ENCODE results near the gene GNAO1. TPM values are rescaled to one million over a fixed set of nuclear protein-coding genes. Genes with fewer than 3 reads are reported as not detected.

GNAO1 gene
- polyA plus RNA-seq, 1 donor from 2014 or later: 31.5 TPM

- Histone ChIP-seq H3K36me3 (ENCODE audit: insufficient read depth, low read length) (peaks cover 8% of the 10 kb centered on the region), H4K20me1 (ENCODE audit: insufficient read depth) (no peaks in the 10 kb centered on the region), H3K27ac (ENCODE audit: low read length) (no peak overlapping the region), H2AFZ (ENCODE audit: low read depth, low read length) (no peak overlapping the region), H3K9me2 (ENCODE audit: insufficient read depth, low read length) (no peaks in the 10 kb centered on the region), H3K9ac (ENCODE audit: low read length) (no peak overlapping the region), H3K4me2 (ENCODE audit: low read length) (no peak overlapping the region), H3F3A (ENCODE audit: insufficient read depth, low read length, poor library complexity, severe bottlenecking) (no peaks in the 10 kb centered on the region), H3K27me3 (ENCODE audit: insufficient read depth, low read depth, low read length) (no peaks in the 10 kb centered on the region), H3K79me2 (replicated peaks; ENCODE audit: insufficient read depth, low read length) (no peaks in the 10 kb centered on the region), H3K4me3 (ENCODE audit: low read length) (no peak overlapping the region), H3K9me3 (ENCODE audit: low read length) (no peaks in the 10 kb centered on the region)
- TF ChIP-seq REST (IDR thresholded peaks at IDR 0.05; ENCODE audit: borderline replicate concordance): no peak
- no peak for TF ChIP-seq SMC3 (conservative IDR thresholded peaks at IDR 0.05; ENCODE audit: poor library complexity)
- no peak for TF ChIP-seq RAD21 (conservative IDR thresholded peaks at IDR 0.05)
- no peak for TF ChIP-seq POLR2AphosphoS5 (IDR thresholded peaks at IDR 0.05)
- no peak for TF ChIP-seq EP300 (conservative IDR thresholded peaks at IDR 0.05; ENCODE audit: poor library complexity, severe bottlenecking)
- TF ChIP-seq CTCF (IDR thresholded peaks at IDR 0.05; ENCODE audit: poor library complexity, severe bottlenecking): no peak
- TF ChIP-seq TAF1 (IDR thresholded peaks at IDR 0.05; ENCODE audit: low read depth): no peak
- no peak for TF ChIP-seq MXI1 (conservative IDR thresholded peaks at IDR 0.05; ENCODE audit: poor library complexity, severe bottlenecking)
- TF ChIP-seq EZH2 (IDR thresholded peaks at IDR 0.05; ENCODE audit: borderline replicate concordance, insufficient read depth, low read length, poor library complexity, severe bottlenecking): no peak
Measured at GRCh38 chr16:56343661-56344517, 152.6 kb downstream of the GNAO1 start.

- H3K4me3 ChIP-seq (ENCODE audit: low read length): no peak overlapping the region
- no peaks in the 10 kb centered on the region for H4K20me1 ChIP-seq (ENCODE audit: insufficient read depth)
- H3K27ac ChIP-seq (ENCODE audit: low read length): no peak overlapping the region
- no peak overlapping the region for H3K9ac ChIP-seq (ENCODE audit: low read length)
- H3K79me2 ChIP-seq (replicated peaks; ENCODE audit: insufficient read depth, low read length): no peaks in the 10 kb centered on the region
- H3K9me2 ChIP-seq (ENCODE audit: insufficient read depth, low read length): no peaks in the 10 kb centered on the region
- H3K27me3 ChIP-seq (ENCODE audit: insufficient read depth, low read depth, low read length): no peaks in the 10 kb centered on the region
- peaks cover 8% of the 10 kb centered on the region for H3K36me3 ChIP-seq (ENCODE audit: insufficient read depth, low read length)
- no peak overlapping the region for H2AFZ ChIP-seq (ENCODE audit: low read depth, low read length)
- TF ChIP-seq RAD21 (conservative IDR thresholded peaks at IDR 0.05): no peak
- no peak for TF ChIP-seq REST (IDR thresholded peaks at IDR 0.05; ENCODE audit: borderline replicate concordance)
- TF ChIP-seq POLR2AphosphoS5 (IDR thresholded peaks at IDR 0.05): no peak
- TF ChIP-seq SMC3 (conservative IDR thresholded peaks at IDR 0.05; ENCODE audit: poor library complexity): no peak
- TF ChIP-seq EP300 (conservative IDR thresholded peaks at IDR 0.05; ENCODE audit: poor library complexity, severe bottlenecking): no peak
- TF ChIP-seq CTCF (IDR thresholded peaks at IDR 0.05; ENCODE audit: poor library complexity, severe bottlenecking): no peak
- TF ChIP-seq MXI1 (conservative IDR thresholded peaks at IDR 0.05; ENCODE audit: poor library complexity, severe bottlenecking): no peak
- TF ChIP-seq TAF1 (IDR thresholded peaks at IDR 0.05; ENCODE audit: low read depth): no peak
- no peak for TF ChIP-seq EZH2 (IDR thresholded peaks at IDR 0.05; ENCODE audit: borderline replicate concordance, insufficient read depth, low read length, poor library complexity, severe bottlenecking)
- no peaks in the 10 kb centered on the region for H3F3A ChIP-seq (ENCODE audit: insufficient read depth, low read length, poor library complexity, severe bottlenecking)
- H3K9me3 ChIP-seq (ENCODE audit: low read length): no peaks in the 10 kb centered on the region
- H3K4me2 ChIP-seq (ENCODE audit: low read length): no peak overlapping the region
Measured at GRCh38 chr16:56344518-56345405, 153.5 kb downstream of the GNAO1 start.
